Astrocyte (in vitro differentiated cells and primary cell): ENCODE measurements around the gene PPP2CA. TPM values are rescaled to one million over a fixed set of nuclear protein-coding genes. Genes with fewer than 3 reads are reported as not detected.

Experiments
- DNase-seq: peaks from one replicate; pipeline ENCODE4 v3.0.0-alpha.2; 2010; ENCODE audit warnings: low read depth
- FAIRE-seq: peaks from 2 replicates; lab custom pipeline; 2011; peaks lifted over from hg19 to GRCh38; lab: Jason Lieb, UNC
- H2AFZ ChIP-seq: 2 replicates; pipeline ENCODE4 v1.6.0; 2012; ENCODE audit warnings: low read depth, low read length, inconsistent platforms
- H3K27ac ChIP-seq: 2 replicates; pipeline ENCODE4 v1.5.1; 2011; ENCODE audit warnings: low read depth, low read length, inconsistent platforms
- H3K27me3 ChIP-seq: 2 replicates; pipeline ENCODE4 v1.6.0; 2011; ENCODE audit warnings: low read length, inconsistent platforms; ENCODE audit not compliant: insufficient read depth
- H3K36me3 ChIP-seq: 2 replicates; pipeline ENCODE4 v1.5.1; 2011; ENCODE audit warnings: low read length, inconsistent platforms; ENCODE audit not compliant: insufficient read depth
- H3K4me1 ChIP-seq: 2 replicates; pipeline ENCODE4 v1.5.1; 2011; ENCODE audit warnings: low read length, inconsistent platforms; ENCODE audit not compliant: insufficient read depth
- H3K4me2 ChIP-seq: 2 replicates; pipeline ENCODE4 v1.6.0; 2012; ENCODE audit warnings: low read length, inconsistent platforms
- H3K4me3 ChIP-seq: 2 replicates; pipeline ENCODE4 v1.5.1; 2011; ENCODE audit warnings: low read depth, mild to moderate bottlenecking, low read length, inconsistent platforms; ENCODE audit not compliant: insufficient read depth
- H3K79me2 ChIP-seq: 2 replicates; pipeline ENCODE4 v1.6.0; 2012; ENCODE audit warnings: mild to moderate bottlenecking, low read length, inconsistent platforms; ENCODE audit not compliant: insufficient read depth
- H3K9ac ChIP-seq: 2 replicates; pipeline ENCODE4 v1.6.0; 2012; ENCODE audit warnings: mild to moderate bottlenecking, low read length, inconsistent platforms
- H3K9me3 ChIP-seq: 2 replicates; pipeline ENCODE4 v1.5.1; 2012; ENCODE audit warnings: low read depth, mild to moderate bottlenecking, low read length, inconsistent platforms; ENCODE audit not compliant: insufficient read depth
- H4K20me1 ChIP-seq: 2 replicates; pipeline ENCODE4 v1.6.0; 2012; ENCODE audit warnings: low read length, inconsistent platforms; ENCODE audit not compliant: insufficient read depth
- H3K27ac Mint-ChIP-seq: one replicate; pipeline ENCODE4 v1.8.0; 2021; ENCODE audit warnings: mild to moderate bottlenecking, mixed read lengths; ENCODE audit not compliant: unreplicated experiment
- H3K27me3 Mint-ChIP-seq: one replicate; pipeline ENCODE4 v1.8.0; 2021; ENCODE audit warnings: low read depth, mixed read lengths; ENCODE audit not compliant: unreplicated experiment
- H3K36me3 Mint-ChIP-seq: one replicate; pipeline ENCODE4 v1.8.0; 2021; ENCODE audit warnings: low read depth, mixed read lengths; ENCODE audit not compliant: unreplicated experiment
- H3K4me1 Mint-ChIP-seq: one replicate; pipeline ENCODE4 v1.8.0; 2021; ENCODE audit warnings: low read depth, mixed read lengths; ENCODE audit not compliant: unreplicated experiment
- H3K4me3 Mint-ChIP-seq: one replicate; pipeline ENCODE4 v1.8.0; 2021; ENCODE audit warnings: mild to moderate bottlenecking, moderate library complexity, mixed read lengths; ENCODE audit not compliant: unreplicated experiment
- H3K9me3 Mint-ChIP-seq: one replicate; pipeline ENCODE4 v1.8.0; 2021; ENCODE audit warnings: mild to moderate bottlenecking, mixed read lengths; ENCODE audit not compliant: unreplicated experiment
- EZH2 ChIP-seq: IDR thresholded peaks from 2 replicates; pipeline ENCODE4 v1.6.1; 2012; ENCODE audit warnings: mild to moderate bottlenecking, low read length, inconsistent platforms; ENCODE audit not compliant: insufficient read depth
- microRNA-seq: library from miRNA; unstranded; fragments of <30 nt; microRNA quantifications from one replicate; pipeline ENCODE4 v1.2.0, GENCODE V29; 2020
- total RNA-seq: library from RNA; stranded (reverse); gene quantifications from 2 replicates; pipeline ENCODE4 v1.2.1, GENCODE V29; 2021
- TF ChIP-seq, protein P1 (sequence below): IDR thresholded peaks from 2 replicates; pipeline ENCODE4 v1.5.1; 2011; ENCODE audit warnings: low read depth, mild to moderate bottlenecking, inconsistent platforms, low read length, moderate library complexity; ENCODE audit not compliant: insufficient read depth

The PPP2CA gene
- total RNA-seq, 1 donor from 2014 or later = 180 TPM

- no peaks in the 10 kb centered on the region for H3K9me3 Mint-ChIP-seq
- Histone ChIP-seq H4K20me1 (peaks cover 92% of the 10 kb centered on the region), H3K79me2 (peaks cover 57% of the 10 kb centered on the region), H3K36me3 (peaks cover 36% of the 10 kb centered on the region), H2AFZ (no peak overlapping the region), H3K4me2 (no peak overlapping the region), H3K27ac (no peak overlapping the region), H3K9ac (no peak overlapping the region), H3K9me3 (no peaks in the 10 kb centered on the region), H3K4me3 (no peak overlapping the region), H3K27me3 (no peaks in the 10 kb centered on the region), H3K4me1 (peaks cover 9% of the 10 kb centered on the region)
- no peak overlapping the region for H3K4me3 Mint-ChIP-seq
- peaks cover 15% of the 10 kb centered on the region for H3K4me1 Mint-ChIP-seq
- TF ChIP-seq, protein P1, sequence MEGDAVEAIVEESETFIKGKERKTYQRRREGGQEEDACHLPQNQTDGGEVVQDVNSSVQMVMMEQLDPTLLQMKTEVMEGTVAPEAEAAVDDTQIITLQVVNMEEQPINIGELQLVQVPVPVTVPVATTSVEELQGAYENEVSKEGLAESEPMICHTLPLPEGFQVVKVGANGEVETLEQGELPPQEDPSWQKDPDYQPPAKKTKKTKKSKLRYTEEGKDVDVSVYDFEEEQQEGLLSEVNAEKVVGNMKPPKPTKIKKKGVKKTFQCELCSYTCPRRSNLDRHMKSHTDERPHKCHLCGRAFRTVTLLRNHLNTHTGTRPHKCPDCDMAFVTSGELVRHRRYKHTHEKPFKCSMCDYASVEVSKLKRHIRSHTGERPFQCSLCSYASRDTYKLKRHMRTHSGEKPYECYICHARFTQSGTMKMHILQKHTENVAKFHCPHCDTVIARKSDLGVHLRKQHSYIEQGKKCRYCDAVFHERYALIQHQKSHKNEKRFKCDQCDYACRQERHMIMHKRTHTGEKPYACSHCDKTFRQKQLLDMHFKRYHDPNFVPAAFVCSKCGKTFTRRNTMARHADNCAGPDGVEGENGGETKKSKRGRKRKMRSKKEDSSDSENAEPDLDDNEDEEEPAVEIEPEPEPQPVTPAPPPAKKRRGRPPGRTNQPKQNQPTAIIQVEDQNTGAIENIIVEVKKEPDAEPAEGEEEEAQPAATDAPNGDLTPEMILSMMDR = no peak
- TF ChIP-seq EZH2 = no peak
- H3K27me3 Mint-ChIP-seq = no peaks in the 10 kb centered on the region
- FAIRE-seq = no peak
- no peak for DNase-seq
- H3K36me3 Mint-ChIP-seq = peaks cover 19% of the 10 kb centered on the region
- H3K27ac Mint-ChIP-seq = no peak overlapping the region
Observed at GRCh38 chr5:134145041-134145757, 80.7 kb downstream of the PPP2CA start.

Small RNAs within 50 kb of the gene (microRNA-seq; reads per million reads assigned to microRNA genes)
- 3.0 reads per million, percentile 6 among the genes with 10 or more reads in this experiment for gene MIR3661

Other genes starting within 250 kb of the PPP2CA start
- 354 and 364 TPM in 2 replicates for gene VDAC1, start 221.1 kb downstream of the PPP2CA start, total RNA-seq
- 2.6 TPM in 2 replicates for gene TCF7, start 111.4 kb downstream of the PPP2CA start, total RNA-seq
- gene SKP1, start 49.1 kb downstream of the PPP2CA start, total RNA-seq = 375 and 399 TPM in 2 replicates
- 4.0 and 5.7 TPM in 2 replicates for gene CDKL3, start 141.1 kb upstream of the PPP2CA start, total RNA-seq
- 97.1 and 97.8 TPM in 2 replicates for gene UBE2B, start 145.5 kb upstream of the PPP2CA start, total RNA-seq
- gene CDKN2AIPNL, start 185.8 kb upstream of the PPP2CA start, total RNA-seq = 22.1 and 22.8 TPM in 2 replicates